Thoracic aorta (tissue), 2 donors: ENCODE data around the gene DCLRE1A. TPM values are rescaled to one million over a fixed set of nuclear protein-coding genes. Genes with fewer than 3 reads are reported as not detected.
"Not testable (repeated sequence)": the region's sequence is repeated elsewhere in the genome, so short reads cannot be mapped to it uniquely, and the experiment has no call there.

Experiments used
- ATAC-seq: fragments of 150-250 bp; one replicate; pipeline ENCODE4 v1.8.0; 2017; ENCODE audit warnings: low read depth; ENCODE audit not compliant: insufficient number of reproducible peaks, low FRiP score
- DNase-seq: peaks from one replicate; pipeline ENCODE4 v3.0.0-alpha.2; 2020; ENCODE audit warnings: low spot score
- H3K27ac ChIP-seq, 2 donors: fragments of 200-600 bp; sonication (generic); 1 replicate in 1 of 2; 2 replicates in 1 of 2; pipeline ENCODE4 v1.5.1; 2016; ENCODE audit warnings: mild to moderate bottlenecking in 2 of 2, moderate library complexity in 2 of 2
- H3K27me3 ChIP-seq: fragments of 200-600 bp; sonication (generic); replicated peaks from 2 replicates; pipeline ENCODE4 v1.6.0; 2016; ENCODE audit warnings: mild to moderate bottlenecking; ENCODE audit not compliant: insufficient read depth
- H3K36me3 ChIP-seq: fragments of 200-600 bp; sonication (generic); one replicate; pipeline ENCODE4 v1.5.1; 2016
- H3K4me1 ChIP-seq, 2 donors: fragments of 200-600 bp; sonication (generic); 1 replicate in 1 of 2; 2 replicates in 1 of 2; pipeline versions ENCODE4 v1.5.1 to v1.6.0; 2016; ENCODE audit warnings: low read depth in 2 of 2, mild to moderate bottlenecking in 1 of 2; ENCODE audit not compliant: control insufficient read depth in 1 of 2
- H3K4me3 ChIP-seq: fragments of 200-600 bp; sonication (generic); 2 replicates; pipeline ENCODE4 v1.5.1; 2016; ENCODE audit warnings: mild to moderate bottlenecking
- H3K9me3 ChIP-seq: fragments of 200-600 bp; sonication (generic); 2 replicates; pipeline ENCODE4 v1.5.1; 2016
- total RNA-seq, 2 donors: library from RNA; depleted of rRNA; stranded (reverse); fragments of >200 nt; gene quantifications; one replicate each; pipeline versions ENCODE4 v1.1.0 to v1.2.3, GENCODE V29; 2016
- TF ChIP-seq, protein P1 (sequence below): fragments of 200-600 bp; sonication (generic); IDR thresholded peaks from one replicate; pipeline ENCODE4 v1.5.1; 2019; ENCODE audit warnings: antibody characterized with exemption

Gene DCLRE1A
- total RNA-seq, 2 donors from 2014 or later = 3.2 to 4.2 TPM

DNA sequence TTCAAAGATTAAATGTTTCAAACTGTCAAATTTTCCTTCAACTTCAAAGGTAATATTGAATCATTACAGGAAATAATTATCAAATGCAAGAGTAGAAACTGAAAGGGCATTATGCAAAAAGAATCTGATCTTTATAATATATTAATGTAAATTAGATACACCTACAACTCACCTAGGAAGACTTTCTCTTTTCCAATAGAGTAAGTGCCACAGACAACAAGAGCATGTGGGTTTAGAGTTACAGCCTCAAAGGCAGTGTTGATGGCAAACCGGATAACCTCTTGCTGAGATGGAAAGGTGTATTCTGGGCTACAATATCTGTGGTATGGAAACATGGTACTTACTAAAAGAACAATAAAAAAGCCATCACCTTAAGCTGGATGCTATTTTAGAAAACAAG is 11.7 kb downstream of the DCLRE1A start:
- Histone ChIP-seq H3K4me3 (no peak overlapping the region), H3K27ac (no peak overlapping the region), H3K36me3 (peaks cover 10% of the 10 kb centered on the region), H3K27me3 (no peaks in the 10 kb centered on the region), H3K4me1 (no peaks in the 10 kb centered on the region), H3K9me3 (no peaks in the 10 kb centered on the region)
- no peak for DNase-seq
- TF ChIP-seq, protein P1, sequence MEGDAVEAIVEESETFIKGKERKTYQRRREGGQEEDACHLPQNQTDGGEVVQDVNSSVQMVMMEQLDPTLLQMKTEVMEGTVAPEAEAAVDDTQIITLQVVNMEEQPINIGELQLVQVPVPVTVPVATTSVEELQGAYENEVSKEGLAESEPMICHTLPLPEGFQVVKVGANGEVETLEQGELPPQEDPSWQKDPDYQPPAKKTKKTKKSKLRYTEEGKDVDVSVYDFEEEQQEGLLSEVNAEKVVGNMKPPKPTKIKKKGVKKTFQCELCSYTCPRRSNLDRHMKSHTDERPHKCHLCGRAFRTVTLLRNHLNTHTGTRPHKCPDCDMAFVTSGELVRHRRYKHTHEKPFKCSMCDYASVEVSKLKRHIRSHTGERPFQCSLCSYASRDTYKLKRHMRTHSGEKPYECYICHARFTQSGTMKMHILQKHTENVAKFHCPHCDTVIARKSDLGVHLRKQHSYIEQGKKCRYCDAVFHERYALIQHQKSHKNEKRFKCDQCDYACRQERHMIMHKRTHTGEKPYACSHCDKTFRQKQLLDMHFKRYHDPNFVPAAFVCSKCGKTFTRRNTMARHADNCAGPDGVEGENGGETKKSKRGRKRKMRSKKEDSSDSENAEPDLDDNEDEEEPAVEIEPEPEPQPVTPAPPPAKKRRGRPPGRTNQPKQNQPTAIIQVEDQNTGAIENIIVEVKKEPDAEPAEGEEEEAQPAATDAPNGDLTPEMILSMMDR = no peak
- no peak for ATAC-seq

DNA sequence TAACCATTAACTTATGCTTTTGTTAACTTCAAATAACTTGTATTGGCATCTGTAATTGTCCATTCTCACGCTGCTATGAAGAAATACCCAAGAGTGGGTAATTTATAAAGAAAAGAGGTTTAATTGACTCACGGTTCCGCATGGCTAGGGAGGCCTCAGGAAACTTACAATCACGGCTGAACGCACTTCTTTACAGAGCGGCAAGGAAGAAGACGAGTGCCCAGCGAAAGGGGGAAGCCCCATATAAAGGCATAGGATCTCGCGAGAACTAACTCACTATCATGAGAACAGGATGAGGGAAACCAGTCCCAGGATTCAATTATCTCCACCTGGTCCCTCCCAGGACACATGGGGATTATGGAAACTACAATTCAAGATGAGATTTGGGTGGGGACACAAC is 25.3 kb downstream of the DCLRE1A start:
- H3K4me3 ChIP-seq, H3K9me3 ChIP-seq, H3K27ac ChIP-seq, H3K27me3 ChIP-seq, DNase-seq, H3K36me3 ChIP-seq, ATAC-seq, H3K4me1 ChIP-seq: not testable (repeated sequence)

DNA sequence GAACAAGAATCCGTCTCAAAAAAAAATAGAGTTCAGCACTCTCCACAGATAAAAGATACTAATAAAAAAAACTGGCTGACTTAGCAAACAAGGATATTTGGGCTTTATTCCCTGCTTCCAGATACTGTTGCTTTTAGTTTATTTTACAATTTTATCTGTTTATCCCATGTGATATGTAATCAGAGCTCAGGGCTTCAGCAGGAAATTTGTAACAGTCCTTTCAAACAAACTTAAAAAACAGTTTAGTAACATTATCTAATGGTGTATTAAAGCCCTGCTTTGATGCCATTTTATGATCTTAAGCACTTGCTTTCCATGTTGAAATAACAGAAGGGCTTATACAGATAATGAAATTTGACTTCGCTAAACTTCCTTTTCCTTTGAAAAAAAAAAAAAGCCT is 28.1 kb downstream of the DCLRE1A start:
- ATAC-seq (no peak), DNase-seq (no peak)
- TF ChIP-seq, protein P1 = no peak

DNA sequence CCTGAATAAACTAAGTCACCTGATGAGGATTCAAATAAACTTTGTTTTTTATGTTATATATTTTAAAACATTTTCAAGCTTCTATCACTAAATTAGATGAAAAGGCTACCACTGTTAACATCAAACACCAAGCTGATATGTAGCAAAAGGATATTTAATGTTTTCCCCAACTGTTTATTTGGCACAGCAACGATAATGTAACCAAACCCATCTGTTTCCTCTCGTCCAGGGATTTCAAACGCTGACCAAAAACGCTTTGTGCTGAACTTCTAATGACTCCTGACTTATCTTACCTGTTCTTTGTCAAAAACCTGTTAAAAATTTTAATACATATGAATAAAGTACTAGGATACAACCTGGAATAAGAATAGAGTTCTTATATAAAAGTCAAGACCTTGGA is 30.5 kb downstream of the DCLRE1A start:
- Histone ChIP-seq H3K4me3 (no peak overlapping the region), H3K4me1 (no peaks in the 10 kb centered on the region), H3K9me3 (no peaks in the 10 kb centered on the region), H3K27ac (no peak overlapping the region), H3K36me3 (no peaks in the 10 kb centered on the region), H3K27me3 (no peaks in the 10 kb centered on the region)
- DNase-seq (no peak), ATAC-seq (no peak)
- TF ChIP-seq, protein P1 = no peak

More for the DNA sequence above, 28.1 kb downstream of the DCLRE1A start:
- Histone ChIP-seq H3K27ac (no peak overlapping the region), H3K9me3 (no peaks in the 10 kb centered on the region), H3K36me3 (no peaks in the 10 kb centered on the region), H3K4me1 (no peaks in the 10 kb centered on the region), H3K4me3 (no peak overlapping the region), H3K27me3 (no peaks in the 10 kb centered on the region)

DNA sequence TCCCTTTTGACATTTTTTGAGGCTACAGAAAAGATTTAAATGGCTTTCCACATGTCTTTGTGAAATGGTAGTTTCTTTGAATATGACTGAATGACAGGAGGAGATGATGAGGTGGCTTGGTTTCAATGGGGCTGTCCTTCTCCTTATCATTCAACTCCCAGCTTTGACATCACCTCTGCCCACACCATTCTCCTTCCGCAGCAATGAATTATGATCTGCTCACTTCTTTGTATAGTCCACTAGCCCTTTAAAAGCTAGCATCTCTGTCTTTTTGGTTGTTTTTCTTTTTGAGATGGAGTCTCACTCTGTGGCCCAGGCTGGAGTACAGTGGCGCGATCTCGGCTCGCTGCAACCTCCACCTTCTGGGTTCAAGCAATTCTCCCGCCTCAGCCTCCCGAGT is 31.7 kb downstream of the DCLRE1A start:
- Histone ChIP-seq H3K4me1 (no peaks in the 10 kb centered on the region), H3K27ac (no peak overlapping the region), H3K27me3 (no peaks in the 10 kb centered on the region), H3K4me3 (no peak overlapping the region), H3K36me3 (no peaks in the 10 kb centered on the region), H3K9me3 (no peaks in the 10 kb centered on the region)
- ATAC-seq (no peak), DNase-seq (no peak)
- TF ChIP-seq, protein P1 = no peak

DNA sequence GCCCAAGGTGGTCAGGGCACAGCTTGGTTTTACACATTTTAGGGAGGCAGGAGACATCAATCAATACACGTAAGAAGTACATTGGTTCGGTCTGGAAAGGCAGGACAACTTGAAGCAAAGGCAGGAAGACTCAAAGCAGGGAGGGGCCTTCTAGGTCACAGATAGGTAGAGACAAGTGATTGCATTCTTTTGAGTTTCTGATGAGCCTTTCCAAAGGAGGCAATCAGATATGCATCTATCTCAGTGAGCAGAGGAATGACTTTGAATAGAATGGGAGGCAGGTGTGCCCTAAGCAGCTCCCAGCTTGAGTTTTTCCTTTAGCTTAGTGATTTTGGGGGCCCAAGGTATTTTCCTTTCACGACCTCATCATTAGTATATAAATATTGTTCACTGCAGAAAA is 32.6 kb downstream of the DCLRE1A start:
- not testable (repeated sequence) for H3K27me3 ChIP-seq, H3K36me3 ChIP-seq, H3K9me3 ChIP-seq, H3K4me3 ChIP-seq, ATAC-seq, DNase-seq, H3K4me1 ChIP-seq, H3K27ac ChIP-seq
